Activated CD4-positive, alpha-beta T cell treated with anti-CD3 and anti-CD28 coated beads for 36 hours (primary cell): ENCODE results near the gene INPP5E. TPM values are rescaled to one million over a fixed set of nuclear protein-coding genes. Genes with fewer than 3 reads are reported as not detected.

Experiments used
- ATAC-seq: fragments of 200-7000 bp; cut with Tn5 transposase; one replicate; pipeline ENCODE4 v1.10.0; 2021; ENCODE audit warnings: mild to moderate bottlenecking, moderate library complexity
- CTCF ChIA-PET: fragments of 350-600 bp; sonication (Branson Sonifier 250); formaldehyde crosslinking; loops from one replicate; lab custom pipeline; 2021; ENCODE audit warnings: antibody characterized with exemption; lab: Charles Lee
- POLR2A ChIA-PET: fragments of 350-600 bp; sonication (Branson Sonifier 250); formaldehyde crosslinking; loops from one replicate; lab custom pipeline; 2021; ENCODE audit warnings: antibody characterized with exemption, inconsistent platforms; lab: Charles Lee
- DNase-seq: peaks from one replicate; pipeline ENCODE4 v3.0.0-alpha.2; 2020
- H3K27ac Mint-ChIP-seq: one replicate; pipeline ENCODE4 v1.8.0; 2021; ENCODE audit warnings: mixed read lengths
- H3K27me3 Mint-ChIP-seq: one replicate; pipeline ENCODE4 v1.8.0; 2021; ENCODE audit warnings: mixed read lengths
- H3K36me3 Mint-ChIP-seq: one replicate; pipeline ENCODE4 v1.8.0; 2021; ENCODE audit warnings: low read depth, mixed read lengths
- H3K4me1 Mint-ChIP-seq: one replicate; pipeline ENCODE4 v1.8.0; 2021; ENCODE audit warnings: mixed read lengths
- H3K4me3 Mint-ChIP-seq: one replicate; pipeline ENCODE4 v1.8.0; 2021; ENCODE audit warnings: mild to moderate bottlenecking, moderate library complexity, mixed read lengths
- H3K9me3 Mint-ChIP-seq: one replicate; pipeline ENCODE4 v1.8.0; 2021; ENCODE audit warnings: low read depth, mixed read lengths
- intact Hi-C, 2 experiments: fragments of 100-400 bp; cut with DNase I in 1 of 2; cut with micrococcal nuclease in 1 of 2; formaldehyde crosslinking; loops; one replicate each; pipeline versions ENCODE4 v1.14.2 to v1.15.1; 2022 to 2024; cut with DNase I, micrococcal nuclease
- total RNA-seq, 2 experiments: library from RNA; stranded (reverse); gene quantifications; one replicate each; pipeline ENCODE4 v1.2.3, GENCODE V29; 2021

The INPP5E gene
- total RNA-seq, 2 experiments from 2014 or later: 13.5 to 14.1 TPM

DNA sequence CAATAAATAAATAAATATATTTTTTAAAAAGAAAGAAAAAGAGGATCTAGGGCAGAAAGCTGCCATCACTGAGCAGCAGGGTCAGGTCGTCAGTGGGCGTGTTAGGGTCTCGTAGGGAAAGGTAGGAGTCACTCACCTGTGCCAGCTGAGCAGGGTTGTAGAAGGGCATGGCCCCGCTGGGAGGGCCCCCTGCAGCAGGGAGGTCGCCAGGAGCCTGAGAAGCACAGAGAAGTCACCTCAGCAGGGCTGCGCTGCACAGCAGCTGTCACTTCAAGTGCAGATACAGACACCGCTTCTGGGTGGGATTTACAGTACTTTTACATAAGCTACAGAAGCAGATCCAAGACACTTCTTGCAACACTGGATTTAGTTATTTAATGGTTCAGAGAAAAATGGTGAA, 4.0 kb upstream of the INPP5E start:
- CTCF ChIA-PET: interaction anchor here (1.3 kb wide), 1 partner anchor 10 kb away, joined by 5 read pairs; no protein-coding TSS in a partner anchor
- H3K4me3 Mint-ChIP-seq: no peak overlapping the region
- no peaks in the 10 kb centered on the region for H3K9me3 Mint-ChIP-seq
- H3K4me1 Mint-ChIP-seq: no peaks in the 10 kb centered on the region
- intact Hi-C loops: no loop called here
- ATAC-seq (no peak), DNase-seq (no peak)
- no peaks in the 10 kb centered on the region for H3K27me3 Mint-ChIP-seq
- POLR2A ChIA-PET: interaction anchor here (0.8 kb wide), 1 partner anchor 86 kb away, joined by 3 read pairs; no protein-coding TSS in a partner anchor
- H3K36me3 Mint-ChIP-seq: peaks cover 43% of the 10 kb centered on the region
- no peak overlapping the region for H3K27ac Mint-ChIP-seq

DNA sequence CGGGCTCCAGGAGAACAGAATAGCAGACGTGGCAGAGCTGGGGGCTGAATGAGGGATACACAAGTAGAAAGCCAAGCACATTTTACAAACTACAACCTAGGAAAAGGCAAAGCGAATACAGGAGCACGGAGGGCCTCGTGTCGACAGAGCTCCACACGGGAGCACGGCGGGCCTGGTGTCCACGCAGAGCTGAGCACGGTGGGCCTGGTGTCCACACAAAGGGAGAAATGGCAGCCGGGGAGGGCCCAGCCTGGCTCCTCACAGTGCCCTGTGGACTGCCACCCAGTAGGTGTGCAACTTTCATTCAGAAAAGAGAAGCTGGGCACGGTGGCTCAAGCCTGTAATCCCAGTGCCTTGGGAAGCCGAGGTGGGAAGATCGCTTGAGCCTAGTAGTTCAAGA, 3.4 kb upstream of the INPP5E start:
- CTCF ChIA-PET: interaction anchor here (0.9 to 1.3 kb wide), 2 partner anchors 11 to 30 kb away, joined by 3 to 5 read pairs; no protein-coding TSS in a partner anchor
- H3K27ac Mint-ChIP-seq: no peak overlapping the region

DNA sequence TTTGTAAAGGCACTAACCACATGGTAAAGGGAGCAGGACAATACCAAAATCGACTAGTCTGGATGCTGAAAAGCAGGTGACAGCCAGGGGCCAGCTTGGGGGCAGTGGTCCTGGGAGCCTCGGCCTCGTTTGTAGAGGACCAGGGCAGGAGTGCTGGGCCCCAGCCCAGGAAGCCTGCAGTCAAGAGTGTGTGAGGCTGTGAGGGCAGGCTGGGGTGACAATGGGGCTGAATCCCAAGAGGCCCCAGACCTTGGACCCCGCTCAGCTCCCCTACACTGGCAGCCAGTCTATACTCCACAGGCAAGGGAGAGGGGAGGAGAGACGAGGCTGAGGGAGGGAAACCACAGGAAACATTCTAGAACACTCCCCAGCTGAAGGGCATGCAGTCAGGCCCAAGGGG, 2.6 kb upstream of the INPP5E start:
- Mint-ChIP-seq H3K36me3 (peaks cover 33% of the 10 kb centered on the region), H3K9me3 (no peaks in the 10 kb centered on the region), H3K27me3 (no peaks in the 10 kb centered on the region), H3K4me1 (peaks cover 12% of the 10 kb centered on the region), H3K4me3 (no peak overlapping the region), H3K27ac (no peak overlapping the region)
- POLR2A ChIA-PET: interaction anchor here (1.1 kb wide), 1 partner anchor 79 kb away, joined by 3 read pairs; the partner anchor contains the start of gene DNLZ
- intact Hi-C loops: no loop called here
- CTCF ChIA-PET: interaction anchor here (0.6 to 0.9 kb wide), 3 partner anchors 11 to 31 kb away, joined by 3 read pairs; no protein-coding TSS in a partner anchor
- no peak for ATAC-seq
- DNase-seq: no peak

More for the DNA sequence above, 3.4 kb upstream of the INPP5E start:
- no peak overlapping the region for H3K4me3 Mint-ChIP-seq
- ATAC-seq: no peak
- no peaks in the 10 kb centered on the region for H3K9me3 Mint-ChIP-seq
- H3K4me1 Mint-ChIP-seq: peaks cover 4% of the 10 kb centered on the region
- no peaks in the 10 kb centered on the region for H3K27me3 Mint-ChIP-seq
- intact Hi-C loops: no loop called here
- POLR2A ChIA-PET: no interaction called here
- no peak for DNase-seq
- peaks cover 40% of the 10 kb centered on the region for H3K36me3 Mint-ChIP-seq

DNA sequence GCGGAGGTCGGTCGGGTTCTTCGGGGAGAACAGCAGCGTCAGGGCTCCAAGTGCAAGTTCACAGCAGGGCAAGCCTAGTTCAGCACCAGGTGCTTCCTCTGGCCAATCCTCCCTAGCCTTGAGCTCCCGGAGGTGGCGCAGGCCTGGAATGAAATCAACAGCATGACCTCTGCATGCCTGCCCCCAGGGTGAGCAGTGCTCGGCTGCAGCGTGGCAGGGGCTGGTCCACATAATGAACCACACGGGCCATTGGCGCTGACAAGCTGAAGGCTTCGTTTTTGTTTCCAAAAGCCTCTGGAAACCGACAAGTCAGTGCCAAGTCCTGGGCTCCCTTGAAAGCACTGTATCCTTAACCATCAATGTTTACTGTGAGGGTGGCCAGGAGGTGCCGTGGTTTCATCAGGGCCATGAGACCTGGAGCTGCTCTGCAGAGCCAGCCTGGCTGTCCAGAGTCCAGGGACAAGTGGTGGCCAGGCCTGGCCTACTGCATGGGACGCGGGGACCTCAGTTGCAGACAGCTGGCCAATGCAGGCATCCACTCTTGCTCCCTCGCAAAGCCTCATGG, 2.1 kb upstream of the INPP5E start:
- Mint-ChIP-seq H3K4me3 (no peak overlapping the region), H3K4me1 (peaks cover 17% of the 10 kb centered on the region), H3K27ac (no peak overlapping the region), H3K9me3 (no peaks in the 10 kb centered on the region), H3K36me3 (peaks cover 29% of the 10 kb centered on the region), H3K27me3 (no peaks in the 10 kb centered on the region)
- ATAC-seq (no peak), DNase-seq (no peak)
- intact Hi-C loops: no loop called here
- POLR2A ChIA-PET: interaction anchor here (1.1 kb wide), 1 partner anchor 78 kb away, joined by 3 read pairs; the partner anchor contains the start of gene DNLZ
- CTCF ChIA-PET: interaction anchor here (0.6 kb wide), 1 partner anchor 12 kb away, joined by 3 read pairs; no protein-coding TSS in a partner anchor

DNA sequence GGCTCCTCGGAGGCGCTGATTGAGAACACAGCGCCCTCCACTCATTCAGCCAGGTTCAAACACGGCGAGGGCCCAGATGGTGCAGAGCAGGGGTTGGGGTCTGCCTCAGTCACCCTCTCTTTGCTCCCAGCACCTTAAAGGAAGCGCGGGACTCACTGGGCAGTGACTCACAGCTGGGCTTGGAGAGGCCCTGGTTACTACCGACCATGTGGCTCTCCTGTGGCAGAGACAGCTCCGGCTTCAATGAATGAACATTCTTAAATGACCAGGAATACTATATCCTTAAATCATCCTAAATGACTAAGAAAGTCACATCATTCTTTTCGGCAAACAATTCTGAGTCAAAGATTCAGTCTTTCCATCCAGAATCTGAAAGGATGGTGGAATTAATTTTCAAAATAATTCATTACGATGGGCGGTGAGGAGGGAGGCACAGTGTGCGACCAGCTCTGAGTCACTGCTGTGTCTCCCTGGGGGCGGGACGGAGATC, 1.6 kb upstream of the INPP5E start:
- DNase-seq (no peak), ATAC-seq (no peak)
- no peaks in the 10 kb centered on the region for H3K9me3 Mint-ChIP-seq
- H3K27ac Mint-ChIP-seq: no peak overlapping the region
- ChIA-PET CTCF (no interaction called here), POLR2A (interaction anchor here (1.1 kb wide), 1 partner anchor 78 kb away, joined by 3 read pairs; the partner anchor contains the start of gene DNLZ)
- H3K4me3 Mint-ChIP-seq: no peak overlapping the region
- peaks cover 21% of the 10 kb centered on the region for H3K4me1 Mint-ChIP-seq
- intact Hi-C loops: no loop called here
- no peaks in the 10 kb centered on the region for H3K27me3 Mint-ChIP-seq
- H3K36me3 Mint-ChIP-seq: peaks cover 25% of the 10 kb centered on the region

DNA sequence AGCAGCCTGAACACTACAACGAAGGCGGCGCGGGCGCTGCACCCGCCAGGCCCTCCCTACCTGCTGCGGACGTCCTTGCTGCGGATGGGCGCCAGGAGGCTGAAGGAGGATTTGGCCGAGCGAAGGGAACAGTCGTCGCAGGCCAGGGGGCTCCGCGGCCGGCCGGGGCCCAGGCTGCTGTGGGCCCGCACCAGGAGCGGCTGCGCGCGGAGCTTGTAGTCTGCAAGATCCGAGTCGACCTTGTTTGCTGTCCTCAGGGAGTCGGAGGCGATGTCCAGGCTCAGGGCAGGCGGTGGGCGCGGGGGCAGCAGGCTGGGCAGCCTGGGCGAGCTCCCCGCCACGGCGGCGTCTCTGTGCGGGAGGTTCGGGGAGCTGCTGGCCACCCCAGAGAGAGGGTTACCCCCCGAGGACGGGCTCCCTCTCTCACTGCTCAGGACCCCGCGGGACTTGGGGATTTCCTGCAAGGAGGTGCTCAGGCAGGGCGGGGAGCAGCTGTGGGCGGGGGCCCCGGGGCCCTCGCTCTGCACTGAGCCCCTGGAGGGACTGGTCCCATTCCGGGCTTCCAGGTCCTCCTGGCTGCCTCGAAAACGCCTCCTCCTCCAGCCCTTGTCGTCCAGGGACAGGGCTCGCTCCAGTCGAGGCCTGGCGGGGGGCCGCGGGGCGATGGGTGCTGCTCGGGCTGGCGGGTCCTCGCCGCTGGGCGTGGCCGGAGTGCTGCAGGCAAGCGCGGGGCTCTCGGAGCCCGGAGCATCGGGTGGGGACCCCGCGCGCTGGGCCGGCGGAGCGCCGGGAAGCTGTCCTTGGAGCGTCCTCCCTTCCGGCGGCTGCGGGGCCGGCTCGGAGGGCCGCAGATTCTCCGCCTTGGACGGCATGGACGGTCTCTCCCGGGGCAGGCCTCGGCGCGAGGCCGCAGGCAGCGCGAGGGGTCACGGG, 831 bp downstream of the INPP5E start:
- Mint-ChIP-seq H3K27ac (peak overlapping the region; percentile 70), H3K4me3 (peak overlapping the region; percentile 80), H3K9me3 (no peaks in the 10 kb centered on the region), H3K27me3 (no peaks in the 10 kb centered on the region), H3K36me3 (peaks cover 13% of the 10 kb centered on the region), H3K4me1 (peaks cover 21% of the 10 kb centered on the region)
- intact Hi-C loops: loop anchor here (1.0 to 5.0 kb wide), 12 partner anchors 29 to 289 kb away; partner anchors contain the start of genes SEC16A (in 2 of the 2), SNAPC4 (in 2 of the 2), DNLZ (in 1 of the 2) and ENTR1 (in 1 of the 2)
- ATAC-seq (peak; percentile 76), DNase-seq (peak; percentile 78)
- ChIA-PET POLR2A (no interaction called here), CTCF (interaction anchor here (0.7 to 1.0 kb wide), 3 partner anchors 14 to 313 kb away, joined by 3 to 4 read pairs (median 4); no protein-coding TSS in a partner anchor)

DNA sequence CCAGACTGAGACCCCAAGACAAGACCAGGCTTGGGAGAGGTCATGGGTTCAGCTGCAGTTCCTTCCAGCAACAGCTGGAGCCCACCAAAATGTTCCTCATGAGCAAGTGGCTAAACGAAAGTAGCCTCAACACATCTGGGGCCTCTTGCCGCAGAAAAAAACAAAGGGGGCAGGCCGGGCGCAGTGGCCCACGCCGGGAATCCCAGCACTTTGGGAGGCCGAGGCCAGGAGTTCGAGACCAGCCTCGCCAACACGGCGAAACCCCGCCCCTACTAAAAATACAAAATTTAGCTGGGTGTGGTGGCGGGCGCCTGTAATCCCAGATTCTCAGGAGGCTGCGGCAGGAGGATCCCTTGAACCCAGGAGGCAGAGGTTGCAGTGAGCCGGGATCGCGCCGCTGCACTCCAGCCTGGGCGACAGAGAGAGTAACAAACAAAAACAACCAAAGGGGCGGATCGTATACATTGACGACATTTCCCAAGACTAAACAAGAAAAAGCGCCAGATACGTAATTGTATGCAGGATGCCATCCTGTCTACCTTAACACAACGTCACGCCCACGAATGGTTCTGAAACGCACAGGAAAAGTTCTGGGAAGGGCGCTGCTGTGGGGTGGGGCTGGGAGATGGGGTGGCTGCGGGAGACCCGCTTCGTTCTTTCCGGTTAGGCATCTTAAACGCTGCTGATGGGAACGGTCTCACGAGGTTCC, 1.7 kb downstream of the INPP5E start:
- Mint-ChIP-seq H3K27me3 (no peaks in the 10 kb centered on the region), H3K4me3 (peak overlapping the region; percentile 80), H3K27ac (peak overlapping the region; percentile 70), H3K4me1 (peaks cover 21% of the 10 kb centered on the region), H3K9me3 (no peaks in the 10 kb centered on the region), H3K36me3 (peaks cover 10% of the 10 kb centered on the region)
- CTCF ChIA-PET: interaction anchor here (0.7 to 1.0 kb wide), 3 partner anchors 13 to 312 kb away, joined by 3 to 4 read pairs (median 4); no protein-coding TSS in a partner anchor
- POLR2A ChIA-PET: no interaction called here
- DNase-seq: no peak
- ATAC-seq: no peak
- intact Hi-C loops: loop anchor here in 1 of 2 experiments (2.0 to 5.0 kb wide), 2 partner anchors 36 to 45 kb away; partner anchors contain the start of genes SEC16A and SNAPC4

DNA sequence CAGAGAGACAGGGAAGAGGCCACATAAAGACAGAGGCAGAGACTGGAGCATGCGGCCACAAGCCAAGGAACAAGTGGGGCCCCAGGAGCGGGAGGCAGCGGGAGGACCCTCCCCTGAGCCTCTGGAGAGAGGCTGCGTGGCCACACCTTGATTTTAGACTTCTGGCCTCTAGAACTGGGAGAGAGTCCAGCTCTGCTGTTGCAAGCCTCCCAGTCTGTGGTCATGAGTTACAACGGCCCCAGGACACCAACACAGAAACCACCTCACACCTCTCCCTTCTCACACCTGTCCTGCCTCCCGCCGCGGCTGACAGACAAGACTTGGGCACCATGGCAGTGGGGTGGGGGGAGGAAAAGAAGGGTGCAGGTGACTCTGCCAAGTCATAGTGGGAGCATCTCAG, 2.2 kb downstream of the INPP5E start:
- peak overlapping the region; percentile 58 for H3K27ac Mint-ChIP-seq
- no peaks in the 10 kb centered on the region for H3K9me3 Mint-ChIP-seq
- intact Hi-C loops: loop anchor here in 1 of 2 experiments (5.0 kb wide), 1 partner anchor 35 kb away; the partner anchor contains the start of gene SNAPC4
- DNase-seq (no peak), ATAC-seq (no peak)
- H3K27me3 Mint-ChIP-seq: no peaks in the 10 kb centered on the region
- peaks cover 21% of the 10 kb centered on the region for H3K4me1 Mint-ChIP-seq
- CTCF ChIA-PET: no interaction called here
- H3K36me3 Mint-ChIP-seq: peaks cover 5% of the 10 kb centered on the region
- H3K4me3 Mint-ChIP-seq: peak overlapping the region; percentile 80
- POLR2A ChIA-PET: no interaction called here

DNA sequence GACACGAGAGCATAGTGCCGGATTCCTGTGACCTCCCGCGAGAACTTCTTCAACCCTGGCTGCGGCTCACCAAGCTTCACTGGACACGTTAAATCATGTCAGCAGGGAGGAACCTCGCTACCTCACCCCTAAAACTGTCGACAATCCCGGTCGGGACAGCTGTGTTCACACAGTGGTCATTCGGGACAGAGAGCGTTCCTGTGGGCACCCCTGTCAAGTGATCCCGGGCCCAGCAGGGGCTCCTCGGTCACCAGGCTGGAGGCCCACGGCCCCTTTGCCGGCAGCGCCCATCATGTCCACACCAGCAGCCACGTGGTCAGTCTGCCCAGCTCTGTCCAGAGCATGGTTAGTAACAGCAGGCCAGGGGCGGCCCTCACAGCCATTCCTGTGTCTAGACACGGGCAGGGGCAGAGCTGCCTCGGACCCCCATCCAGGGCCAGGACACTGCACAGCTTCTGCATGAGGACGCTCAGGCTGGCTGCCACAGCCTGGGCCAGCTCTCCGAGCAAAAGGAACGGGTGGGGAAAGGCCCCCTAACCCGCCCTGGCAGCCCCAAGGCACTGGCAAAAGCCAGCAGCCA, 3.5 kb downstream of the INPP5E start:
- no peak for DNase-seq
- Mint-ChIP-seq H3K27me3 (no peaks in the 10 kb centered on the region), H3K9me3 (no peaks in the 10 kb centered on the region), H3K27ac (no peak overlapping the region), H3K36me3 (no peaks in the 10 kb centered on the region), H3K4me3 (no peak overlapping the region), H3K4me1 (peaks cover 21% of the 10 kb centered on the region)
- ChIA-PET POLR2A (no interaction called here), CTCF (no interaction called here)
- ATAC-seq: no peak
- intact Hi-C loops: loop anchor here in 1 of 2 experiments (5.0 kb wide), 1 partner anchor 34 kb away; the partner anchor contains the start of gene SNAPC4

DNA sequence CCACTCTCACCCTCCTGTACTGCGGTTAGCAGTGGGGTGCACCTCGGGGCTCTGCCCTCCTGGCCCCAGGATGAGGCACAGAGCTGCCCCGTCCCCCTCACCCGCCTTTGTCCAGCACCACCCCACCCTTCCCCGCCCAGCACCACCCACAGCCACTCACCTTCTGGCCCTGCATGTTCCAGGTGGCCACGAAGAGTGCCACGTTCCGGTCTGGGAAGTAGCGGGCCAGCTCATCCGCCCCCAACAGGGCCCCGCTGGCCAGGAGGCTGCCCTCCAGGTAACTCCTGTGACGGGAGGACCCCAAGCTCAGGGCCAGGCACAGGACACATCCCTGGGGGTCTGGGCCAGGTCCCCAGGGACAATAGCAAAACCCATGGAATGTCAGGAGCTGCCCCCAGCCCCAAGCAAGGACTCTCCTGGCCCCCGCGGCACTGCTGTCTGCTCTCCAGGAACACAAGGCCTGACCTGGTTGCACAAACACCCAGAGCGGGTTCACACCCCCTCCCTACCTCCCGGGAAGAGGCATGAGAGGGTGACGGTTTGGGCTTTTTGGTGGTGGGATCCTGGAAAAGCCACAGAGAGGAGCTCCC, 5.0 kb downstream of the INPP5E start:
- Mint-ChIP-seq H3K36me3 (peaks cover 2% of the 10 kb centered on the region), H3K27ac (no peak overlapping the region), H3K9me3 (no peaks in the 10 kb centered on the region), H3K4me3 (no peak overlapping the region), H3K27me3 (no peaks in the 10 kb centered on the region), H3K4me1 (peaks cover 21% of the 10 kb centered on the region)
- ATAC-seq (no peak), DNase-seq (no peak)
- intact Hi-C loops: loop anchor here in 1 of 2 experiments (5.0 kb wide), 1 partner anchor 32 kb away; the partner anchor contains the start of gene SNAPC4
- ChIA-PET POLR2A (no interaction called here), CTCF (no interaction called here)
